GM19468 (cell line): ENCODE results near the gene COPG2.
"Not testable (repeated sequence)": the region's sequence is repeated elsewhere in the genome, so short reads cannot be mapped to it uniquely, and the experiment has no call there.

Experiments used
- ATAC-seq: cut with Tn5 transposase; IDR thresholded peaks from one replicate; pipeline ENCODE4 v1.9.1; 2021; ENCODE audit warnings: mild to moderate bottlenecking, moderate library complexity, moderate number of reproducible peaks; ENCODE audit not compliant: unreplicated experiment; ENCODE audit errors: extremely low read depth

COPG2 gene

DNA sequence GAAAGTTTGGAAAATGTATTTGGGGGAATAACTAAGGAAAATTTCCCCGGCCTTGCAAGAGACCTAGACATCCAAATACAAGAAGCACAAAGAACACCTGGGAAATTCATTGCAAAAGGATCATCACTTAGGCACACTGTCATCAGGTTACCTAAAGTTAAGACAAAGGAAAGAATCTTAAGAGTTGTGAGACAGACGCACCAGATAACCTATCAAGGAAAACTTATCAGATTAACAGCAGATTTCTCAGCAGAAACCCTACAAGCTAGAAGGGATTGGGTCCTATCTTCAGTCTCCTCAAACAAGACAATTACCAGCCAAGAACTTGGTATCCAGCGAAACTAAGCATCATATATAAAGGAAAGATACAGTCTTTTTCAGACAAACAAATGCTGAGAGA lies 93.4 kb downstream of the COPG2 start:
- not testable (repeated sequence) for ATAC-seq

- ATAC-seq = not testable (repeated sequence)
Measured at GRCh38 chr7:130570144-130570543, 98.4 kb downstream of the COPG2 start.

- ATAC-seq = no peak
Measured at GRCh38 chr7:130566898-130567280, 101.7 kb downstream of the COPG2 start.

DNA sequence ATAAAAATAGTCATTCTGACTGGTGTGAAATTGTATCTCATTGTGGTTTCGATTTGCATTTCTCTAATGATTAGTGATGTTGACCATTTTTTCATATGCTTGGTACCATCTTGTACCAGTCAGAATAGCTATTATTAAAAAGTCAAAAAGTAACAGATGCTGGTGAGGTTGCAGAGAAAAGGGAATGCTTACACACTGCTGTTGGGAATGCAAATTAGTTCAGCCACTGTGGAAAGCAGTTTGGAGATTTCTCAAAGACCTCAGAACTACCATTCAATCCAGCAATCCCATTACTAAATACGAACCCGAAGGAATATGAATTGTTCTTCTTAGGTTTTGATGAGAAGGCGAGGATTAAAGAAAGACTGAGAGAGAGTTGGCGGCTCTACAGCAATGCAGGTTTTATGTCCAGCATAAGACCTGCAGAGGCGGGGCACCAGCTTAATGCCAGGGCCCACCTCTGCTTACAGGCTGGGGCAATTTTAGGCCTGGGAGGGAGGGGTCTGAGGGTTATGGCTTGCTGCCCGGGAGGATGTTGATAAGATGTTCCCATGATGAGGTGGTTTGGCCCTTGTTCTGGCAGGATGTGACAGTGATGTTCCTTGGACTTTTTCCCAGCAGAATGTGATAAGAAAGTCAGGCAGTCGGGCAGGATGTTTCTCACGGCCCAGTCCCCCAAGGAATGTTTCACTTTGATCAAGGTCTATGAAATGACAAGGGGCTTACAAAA lies 102.2 kb downstream of the COPG2 start:
- no peak for ATAC-seq

DNA sequence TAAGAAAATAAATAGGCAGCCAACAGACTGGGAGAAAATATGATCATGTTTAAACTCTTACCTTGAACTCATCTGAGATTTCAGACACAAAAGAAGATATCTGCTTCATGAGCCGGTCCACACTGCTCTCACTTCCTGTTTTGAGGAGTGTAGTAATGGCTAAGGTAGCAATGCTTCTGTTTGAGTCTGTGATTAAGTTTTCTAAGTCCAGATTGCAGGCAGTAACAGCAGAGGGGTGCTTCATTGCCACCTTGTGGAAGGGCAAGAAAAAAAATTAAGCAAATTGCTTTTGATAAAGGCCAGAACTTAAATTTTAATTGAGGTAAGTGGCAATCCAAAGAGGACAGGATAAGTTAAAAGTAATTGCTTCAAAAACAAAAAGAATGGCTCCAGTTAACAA lies 107.6 kb downstream of the COPG2 start:
- ATAC-seq = peak; percentile 89

DNA sequence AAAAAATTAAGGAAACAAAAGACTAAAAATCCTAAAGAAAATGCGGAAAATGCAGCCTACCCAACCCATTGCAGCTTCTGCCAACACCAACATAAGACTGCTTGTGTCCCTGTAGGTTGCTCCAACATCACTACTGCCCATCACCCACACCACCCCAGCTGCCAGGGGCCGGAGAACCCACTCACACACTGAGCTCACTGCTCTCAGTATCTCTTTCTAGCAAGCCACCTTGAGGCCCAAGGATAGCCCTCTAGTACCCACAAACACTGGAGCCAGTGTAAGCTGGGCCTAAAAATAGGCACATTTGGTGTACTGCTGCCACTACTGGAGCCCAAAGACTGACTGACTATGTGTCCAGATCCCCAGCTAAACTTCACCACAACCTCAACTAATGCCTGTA lies 109.4 kb downstream of the COPG2 start:
- no peak for ATAC-seq

GRCh38 chr7:130554481-130554880 lies 114.1 kb downstream of the COPG2 start:
- ATAC-seq = no peak

- ATAC-seq = no peak
Measured at GRCh38 chr7:130553398-130554029, 115.0 kb downstream of the COPG2 start.

DNA sequence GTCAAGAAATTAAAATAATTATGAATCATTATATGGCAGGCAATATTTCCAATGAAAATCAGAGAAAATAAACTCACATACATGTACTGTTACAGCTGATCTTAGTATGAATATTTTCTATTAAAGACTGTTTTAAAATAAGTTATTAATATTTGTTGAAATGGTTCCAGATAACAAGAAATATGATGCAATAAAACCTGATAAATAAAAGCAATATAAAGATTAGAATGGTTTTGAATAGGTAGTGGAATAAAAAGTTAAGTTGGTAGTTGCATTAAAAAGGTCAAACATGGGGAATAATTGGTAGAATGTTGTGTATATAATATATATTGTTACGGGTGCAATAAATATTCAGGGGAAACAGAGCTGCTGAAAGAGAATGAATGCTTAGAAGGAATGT lies 124.2 kb downstream of the COPG2 start:
- ATAC-seq = no peak

- ATAC-seq = no peak
Measured at GRCh38 chr7:130543487-130544010, 125.0 kb downstream of the COPG2 start.

GRCh38 chr7:130542297-130542696 lies 126.3 kb downstream of the COPG2 start:
- ATAC-seq = not testable (repeated sequence)

DNA sequence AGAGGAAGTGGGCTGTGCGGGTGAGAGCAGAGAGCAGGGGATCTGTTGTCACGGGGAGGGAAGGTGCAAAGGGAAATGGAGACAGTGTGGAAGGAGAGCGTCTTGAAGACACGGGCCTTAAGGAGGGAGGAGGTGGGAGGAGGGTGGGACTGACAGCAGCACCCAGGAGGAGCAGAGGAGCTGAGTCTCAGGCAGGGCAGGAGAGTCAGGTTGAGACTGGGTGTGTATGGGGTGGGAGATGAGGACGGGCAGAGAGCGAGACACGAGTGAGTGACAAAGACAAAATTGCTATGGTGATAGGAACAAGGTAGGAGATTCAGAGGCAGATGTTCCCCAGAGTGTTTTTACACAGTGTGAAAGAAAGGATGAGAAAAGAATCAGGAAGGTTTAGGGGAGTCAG lies 127.3 kb downstream of the COPG2 start:
- not testable (repeated sequence) for ATAC-seq

DNA sequence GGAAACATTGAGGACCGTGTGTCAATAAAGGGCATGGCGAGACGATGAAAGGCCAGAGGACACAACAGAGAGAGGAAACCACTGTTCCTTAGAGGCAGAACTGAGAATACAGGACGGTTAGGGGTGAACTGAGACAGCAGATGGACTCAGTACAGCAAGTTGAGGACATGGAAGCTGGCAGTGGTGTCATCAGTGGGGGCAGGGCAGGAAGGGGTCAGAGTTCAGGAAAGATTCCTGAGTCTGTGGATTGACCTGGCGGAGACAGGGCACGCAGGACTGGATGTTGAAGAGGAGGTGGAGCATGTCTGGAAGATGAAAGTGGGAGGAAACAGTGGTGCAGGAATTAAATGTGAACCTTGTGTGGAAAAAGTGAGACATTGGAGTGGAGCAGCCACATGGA lies 130.7 kb downstream of the COPG2 start:
- ATAC-seq = not testable (repeated sequence)

GRCh38 chr7:130529417-130529816 lies 139.1 kb downstream of the COPG2 start:
- ATAC-seq = no peak

DNA sequence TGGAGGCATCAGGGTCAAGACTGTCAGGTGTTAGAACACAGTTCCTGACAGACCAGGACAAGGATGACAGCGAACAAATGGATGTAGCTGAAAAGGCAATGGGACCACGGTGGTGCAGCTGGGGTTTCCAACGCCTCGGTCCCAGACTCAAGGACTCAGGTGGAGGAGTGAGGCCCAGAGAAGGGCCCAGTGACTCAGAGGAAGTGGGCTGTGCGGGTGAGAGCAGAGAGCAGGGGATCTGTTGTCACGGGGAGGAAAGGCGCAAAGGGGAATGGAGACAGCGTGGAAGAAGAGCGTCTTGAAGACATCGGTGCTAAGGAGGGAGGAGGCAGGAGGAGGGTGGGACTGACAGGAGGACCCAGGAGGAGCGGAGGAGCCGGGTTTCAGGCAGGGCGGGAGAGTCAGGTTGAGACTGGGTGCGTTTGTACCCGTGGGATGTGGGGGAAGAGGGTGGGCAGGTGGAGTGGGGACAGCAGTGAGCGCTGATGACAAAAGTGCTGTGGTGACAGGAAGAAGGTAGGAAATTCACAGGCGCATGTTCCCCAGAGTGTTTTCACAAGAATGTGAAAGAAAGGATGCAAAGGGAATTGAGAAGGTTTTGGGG lies 140.7 kb downstream of the COPG2 start:
- not testable (repeated sequence) for ATAC-seq

DNA sequence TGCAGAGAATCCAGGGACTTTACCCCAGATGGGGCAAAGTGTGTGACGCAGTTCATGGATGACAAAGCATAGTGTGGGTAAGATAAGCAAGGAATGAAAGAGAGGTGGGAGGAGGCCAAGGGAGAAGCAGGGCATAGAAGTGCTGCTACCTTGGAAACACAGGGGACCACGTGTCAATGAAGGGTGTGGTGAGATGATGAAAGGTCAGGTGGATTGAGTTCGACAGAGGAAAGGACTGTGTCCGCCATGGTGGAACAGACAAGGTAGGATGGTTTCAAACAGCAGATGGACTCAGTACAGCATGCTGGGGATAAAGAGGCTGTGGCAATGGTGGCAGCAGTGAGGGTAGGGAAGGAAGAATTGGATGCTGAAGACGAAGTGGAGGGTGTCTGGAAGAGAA lies 143.9 kb downstream of the COPG2 start:
- no peak for ATAC-seq

DNA sequence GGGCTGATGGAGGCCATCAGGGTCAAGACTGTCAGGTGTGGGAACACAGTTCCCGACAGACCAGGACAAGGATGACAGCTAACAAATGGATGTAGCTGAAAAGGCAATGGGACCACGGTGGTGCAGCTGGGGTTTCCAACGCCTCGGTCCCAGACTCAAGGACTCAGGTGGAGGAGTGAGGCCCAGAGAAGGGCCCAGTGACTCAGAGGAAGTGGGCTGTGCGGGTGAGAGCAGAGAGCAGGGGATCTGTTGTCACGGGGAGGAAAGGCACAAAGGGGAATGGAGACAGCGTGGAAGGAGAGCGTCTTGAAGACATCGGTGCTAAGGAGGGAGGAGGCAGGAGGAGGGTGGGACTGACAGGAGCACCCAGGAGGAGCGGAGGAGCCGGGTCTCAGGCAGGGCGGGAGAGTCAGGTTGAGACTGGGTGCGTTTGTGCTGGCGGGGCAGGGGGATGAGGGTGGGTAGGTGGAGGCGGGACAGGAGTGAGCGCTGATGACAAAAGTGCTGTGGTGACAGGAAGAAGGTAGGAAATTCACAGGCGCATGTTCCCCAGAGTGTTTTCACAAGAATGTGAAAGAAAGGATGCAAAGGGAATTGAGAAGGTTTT lies 144.9 kb downstream of the COPG2 start:
- ATAC-seq = not testable (repeated sequence)

DNA sequence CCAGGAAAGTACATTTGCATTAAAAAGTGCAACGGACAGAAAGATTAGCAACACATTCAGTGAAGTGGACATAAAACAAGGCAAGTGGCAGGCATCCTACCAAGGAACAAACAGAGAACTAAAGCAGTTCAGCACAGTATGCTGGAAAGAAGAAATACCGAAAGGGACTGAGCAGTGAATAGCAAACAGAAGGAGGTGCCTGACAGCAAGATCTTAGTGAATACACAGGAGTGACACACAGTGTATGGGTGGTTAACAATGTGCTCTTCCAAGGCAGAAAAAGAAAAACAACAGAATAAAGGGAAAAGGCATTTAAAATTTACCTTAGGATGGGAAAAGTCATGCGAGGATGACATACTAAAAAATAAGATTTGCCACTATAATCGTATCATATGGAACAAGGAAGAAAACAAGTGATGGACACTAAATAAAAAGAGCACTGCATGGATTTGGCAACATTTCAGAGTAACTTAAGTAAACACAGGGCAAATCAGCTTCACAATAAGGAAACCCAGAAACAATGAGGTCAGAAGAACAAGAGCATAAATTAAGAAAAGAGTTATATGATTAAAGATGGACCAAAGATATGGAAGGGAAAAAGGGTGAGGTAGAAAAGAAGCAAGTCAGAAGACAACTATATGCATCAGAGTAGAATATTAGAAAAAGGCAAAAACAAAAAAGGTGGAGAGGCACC lies 147.1 kb downstream of the COPG2 start:
- no peak for ATAC-seq

DNA sequence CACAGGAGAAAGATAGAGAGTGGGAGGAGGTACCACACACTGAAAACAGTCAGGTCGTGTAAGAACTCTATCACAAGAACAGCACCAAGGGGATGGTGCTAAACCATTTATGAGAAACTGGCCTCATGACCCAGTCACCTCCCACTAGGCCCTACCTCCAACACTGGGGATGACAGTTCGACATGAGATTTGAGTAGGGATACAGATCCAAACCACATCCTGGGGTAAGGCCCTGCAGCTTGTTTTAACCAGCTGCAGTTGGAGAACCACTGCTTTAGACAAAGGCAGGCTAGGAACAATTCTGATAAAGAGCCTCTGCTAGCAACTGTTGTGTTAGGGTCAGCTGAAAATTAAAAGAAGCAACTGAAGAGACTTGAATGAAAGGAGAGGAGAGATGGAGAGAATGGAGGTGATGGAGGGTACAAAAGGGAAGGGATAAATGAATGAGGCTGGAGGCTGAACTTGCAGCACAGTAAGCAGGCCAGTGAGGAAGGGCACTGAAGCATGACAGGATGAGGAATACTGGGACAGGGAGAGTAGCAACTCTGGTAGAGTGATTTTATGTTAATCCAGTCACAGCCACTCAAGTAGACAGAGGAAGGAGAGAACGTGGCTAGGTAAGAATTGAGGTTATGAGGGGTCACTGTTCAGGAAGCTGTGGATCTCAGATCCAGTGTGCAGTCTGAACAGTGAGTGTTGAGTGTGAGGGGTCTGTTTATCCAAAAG lies 153.1 kb downstream of the COPG2 start:
- no peak for ATAC-seq

GRCh38 chr7:130513447-130513846 lies 155.1 kb downstream of the COPG2 start:
- ATAC-seq = no peak
